GM21619 (cell line): ENCODE data around the gene SLN.

Experiments used
- ATAC-seq: cut with Tn5 transposase; IDR thresholded peaks from one replicate; pipeline ENCODE4 v1.9.1; 2021; ENCODE audit not compliant: unreplicated experiment

The SLN gene

GRCh38 chr11:107688322-107688918 is 23.4 kb downstream of the SLN start:
- ATAC-seq = no peak

GRCh38 chr11:107683807-107684206 is 28.0 kb downstream of the SLN start:
- ATAC-seq = no peak

GRCh38 chr11:107683061-107683460 is 28.8 kb downstream of the SLN start:
- no peak for ATAC-seq

- ATAC-seq = no peak
These were observed 29.3 kb downstream of the SLN start for GRCh38 chr11:107682572-107682971.

- no peak for ATAC-seq
These were observed 29.7 kb downstream of the SLN start for GRCh38 chr11:107682171-107682570.

- ATAC-seq = no peak
These were observed 32.4 kb downstream of the SLN start for GRCh38 chr11:107679255-107680024.

- no peak for ATAC-seq
These were observed 33.3 kb downstream of the SLN start for GRCh38 chr11:107678632-107678971.

GRCh38 chr11:107677924-107678631 is 33.8 kb downstream of the SLN start:
- ATAC-seq = no peak

- peak; percentile 25 for ATAC-seq
These were observed 35.4 kb downstream of the SLN start for GRCh38 chr11:107676336-107677057.

- ATAC-seq = peak; percentile 51
These were observed 36.0 kb downstream of the SLN start for GRCh38 chr11:107675902-107676301.

- no peak for ATAC-seq
These were observed 41.8 kb downstream of the SLN start for GRCh38 chr11:107669893-107670601.

- ATAC-seq = no peak
These were observed 42.6 kb downstream of the SLN start for GRCh38 chr11:107669191-107669740.

- ATAC-seq = no peak
These were observed 44.8 kb downstream of the SLN start for GRCh38 chr11:107666911-107667613.

- ATAC-seq = no peak
These were observed 46.8 kb downstream of the SLN start for GRCh38 chr11:107665018-107665417.

- no peak for ATAC-seq
These were observed 50.2 kb downstream of the SLN start for GRCh38 chr11:107661656-107662055.

GRCh38 chr11:107660066-107660465 is 51.8 kb downstream of the SLN start:
- ATAC-seq = no peak

GRCh38 chr11:107659310-107659709 is 52.5 kb downstream of the SLN start:
- no peak for ATAC-seq
